GM21529 (cell line): ENCODE data around the gene FHIP1A.
A peak's percentile ranks its signal among the peaks of the same experiment; 100 is the strongest.

Source experiments
- ATAC-seq: cut with Tn5 transposase; IDR thresholded peaks from one replicate; pipeline ENCODE4 v1.9.1; 2021; ENCODE audit not compliant: unreplicated experiment

Gene FHIP1A

GRCh38 chr4:151417766-151418376 lies 8.9 kb downstream of the FHIP1A start:
- ATAC-seq: no peak

- ATAC-seq: no peak
Observed at GRCh38 chr4:151418385-151418784, 9.4 kb downstream of the FHIP1A start.

- ATAC-seq: no peak
Observed at GRCh38 chr4:151418856-151419255, 9.9 kb downstream of the FHIP1A start.

GRCh38 chr4:151420250-151420807 lies 11.4 kb downstream of the FHIP1A start:
- ATAC-seq: no peak

GRCh38 chr4:151422854-151423253 lies 13.9 kb downstream of the FHIP1A start:
- no peak for ATAC-seq

GRCh38 chr4:151426513-151426912 lies 17.5 kb downstream of the FHIP1A start:
- no peak for ATAC-seq

- no peak for ATAC-seq
Observed at GRCh38 chr4:151427266-151427665, 18.3 kb downstream of the FHIP1A start.

GRCh38 chr4:151428346-151428745 lies 19.4 kb downstream of the FHIP1A start:
- ATAC-seq: no peak

- ATAC-seq: peak; percentile 92
Observed at GRCh38 chr4:151429957-151430570, 21.1 kb downstream of the FHIP1A start.

GRCh38 chr4:151430740-151431457 lies 21.9 kb downstream of the FHIP1A start:
- no peak for ATAC-seq

- ATAC-seq: no peak
Observed at GRCh38 chr4:151431728-151432127, 22.8 kb downstream of the FHIP1A start.

GRCh38 chr4:151432654-151433053 lies 23.7 kb downstream of the FHIP1A start:
- ATAC-seq: no peak

- ATAC-seq: no peak
Observed at GRCh38 chr4:151434183-151434860, 25.3 kb downstream of the FHIP1A start.

GRCh38 chr4:151436093-151436518 lies 27.1 kb downstream of the FHIP1A start:
- no peak for ATAC-seq

GRCh38 chr4:151437505-151437904 lies 28.5 kb downstream of the FHIP1A start:
- no peak for ATAC-seq

- ATAC-seq: no peak
Observed at GRCh38 chr4:151438154-151438553, 29.2 kb downstream of the FHIP1A start.

GRCh38 chr4:151439320-151439719 lies 30.3 kb downstream of the FHIP1A start:
- no peak for ATAC-seq

GRCh38 chr4:151442002-151442401 lies 33.0 kb downstream of the FHIP1A start:
- no peak for ATAC-seq

GRCh38 chr4:151443247-151443646 lies 34.3 kb downstream of the FHIP1A start:
- no peak for ATAC-seq

- ATAC-seq: no peak
Observed at GRCh38 chr4:151443752-151444151, 34.8 kb downstream of the FHIP1A start.

GRCh38 chr4:151446208-151446607 lies 37.2 kb downstream of the FHIP1A start:
- ATAC-seq: no peak
